WTC11 (cell line): ENCODE measurements around the gene TOP2A.

ENCODE experiments used
- ATF2 ChIP-seq: sonication (generic); formaldehyde crosslinking; IDR thresholded peaks from 2 replicates; pipeline ENCODE4 v1.8.1; 2022; ENCODE audit warnings: low read depth, missing genetic modification reagents, borderline replicate concordance
- CBFB ChIP-seq: sonication (generic); formaldehyde crosslinking; IDR thresholded peaks from 2 replicates; pipeline ENCODE4 v1.8.1; 2022; ENCODE audit warnings: mild to moderate bottlenecking, low read depth, missing genetic modification reagents
- CREB1 ChIP-seq: sonication (generic); formaldehyde crosslinking; IDR thresholded peaks from 2 replicates; pipeline ENCODE4 v1.8.0; 2023; ENCODE audit warnings: mild to moderate bottlenecking, missing genetic modification reagents
- ESRRA ChIP-seq: sonication (generic); formaldehyde crosslinking; IDR thresholded peaks from 2 replicates; pipeline ENCODE4 v1.8.1; 2022; ENCODE audit warnings: mild to moderate bottlenecking, missing genetic modification reagents, borderline replicate concordance
- IRF2 ChIP-seq: sonication (generic); formaldehyde crosslinking; IDR thresholded peaks from 2 replicates; pipeline ENCODE4 v1.8.0; 2022; ENCODE audit warnings: low read depth, missing genetic modification reagents, borderline replicate concordance
- NR2C2 ChIP-seq: sonication (generic); formaldehyde crosslinking; IDR thresholded peaks from 2 replicates; pipeline ENCODE4 v1.8.0; 2022; ENCODE audit warnings: mild to moderate bottlenecking, missing genetic modification reagents
- TEAD4 ChIP-seq: sonication (generic); formaldehyde crosslinking; IDR thresholded peaks from 2 replicates; pipeline ENCODE4 v1.8.0; 2022; ENCODE audit warnings: mild to moderate bottlenecking, missing genetic modification reagents
- TF ChIP-seq, protein P1 (sequence below): fragments of 200-600 bp; IDR thresholded peaks from 2 replicates; pipeline ENCODE4 v1.8.0; 2022; ENCODE audit warnings: antibody characterized with exemption
- TF ChIP-seq, protein P2 (sequence below): sonication (generic); formaldehyde crosslinking; IDR thresholded peaks from 2 replicates; pipeline ENCODE4 v1.8.0; 2022; ENCODE audit warnings: mild to moderate bottlenecking, missing genetic modification reagents
- TF ChIP-seq, protein P3 (sequence below): sonication (generic); formaldehyde crosslinking; IDR thresholded peaks from 2 replicates; pipeline ENCODE4 v1.8.0; 2022; ENCODE audit warnings: mild to moderate bottlenecking, missing genetic modification reagents
- TF ChIP-seq, protein P4 (sequence below): sonication (generic); formaldehyde crosslinking; IDR thresholded peaks from 2 replicates; pipeline ENCODE4 v1.8.0; 2022; ENCODE audit warnings: missing genetic modification reagents
- TF ChIP-seq, protein P5 (sequence below): sonication (generic); formaldehyde crosslinking; IDR thresholded peaks from 2 replicates; pipeline ENCODE4 v1.8.1; 2023; ENCODE audit warnings: mild to moderate bottlenecking, missing genetic modification reagents, borderline replicate concordance
- TF ChIP-seq, protein P6 (sequence below): sonication (generic); formaldehyde crosslinking; IDR thresholded peaks from 2 replicates; pipeline ENCODE4 v1.8.1; 2023; ENCODE audit warnings: mild to moderate bottlenecking, missing genetic modification reagents, moderate library complexity

DNA sequence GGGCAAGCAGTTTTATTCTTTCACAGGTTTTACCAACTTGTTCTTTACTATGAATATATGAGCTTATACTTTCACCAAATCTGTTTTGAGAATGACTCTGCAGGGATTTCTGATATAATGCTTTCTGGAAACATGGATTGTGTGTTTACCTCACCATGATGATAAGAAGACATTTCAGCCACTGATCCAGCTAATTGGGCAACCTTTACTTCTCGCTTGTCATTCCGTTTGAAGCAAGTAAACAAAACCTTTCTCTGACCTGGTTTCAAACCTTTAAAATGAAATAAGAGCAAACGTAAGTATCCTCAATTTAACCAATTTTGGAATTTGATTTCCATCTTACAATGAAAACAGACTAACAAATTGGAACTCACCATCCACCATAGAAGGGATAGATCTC, 13.7 kb downstream of the TOP2A start:
- no peak for TF ChIP-seq NR2C2
- TF ChIP-seq, protein P1, sequence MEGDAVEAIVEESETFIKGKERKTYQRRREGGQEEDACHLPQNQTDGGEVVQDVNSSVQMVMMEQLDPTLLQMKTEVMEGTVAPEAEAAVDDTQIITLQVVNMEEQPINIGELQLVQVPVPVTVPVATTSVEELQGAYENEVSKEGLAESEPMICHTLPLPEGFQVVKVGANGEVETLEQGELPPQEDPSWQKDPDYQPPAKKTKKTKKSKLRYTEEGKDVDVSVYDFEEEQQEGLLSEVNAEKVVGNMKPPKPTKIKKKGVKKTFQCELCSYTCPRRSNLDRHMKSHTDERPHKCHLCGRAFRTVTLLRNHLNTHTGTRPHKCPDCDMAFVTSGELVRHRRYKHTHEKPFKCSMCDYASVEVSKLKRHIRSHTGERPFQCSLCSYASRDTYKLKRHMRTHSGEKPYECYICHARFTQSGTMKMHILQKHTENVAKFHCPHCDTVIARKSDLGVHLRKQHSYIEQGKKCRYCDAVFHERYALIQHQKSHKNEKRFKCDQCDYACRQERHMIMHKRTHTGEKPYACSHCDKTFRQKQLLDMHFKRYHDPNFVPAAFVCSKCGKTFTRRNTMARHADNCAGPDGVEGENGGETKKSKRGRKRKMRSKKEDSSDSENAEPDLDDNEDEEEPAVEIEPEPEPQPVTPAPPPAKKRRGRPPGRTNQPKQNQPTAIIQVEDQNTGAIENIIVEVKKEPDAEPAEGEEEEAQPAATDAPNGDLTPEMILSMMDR: no peak
- TF ChIP-seq, protein P2, sequence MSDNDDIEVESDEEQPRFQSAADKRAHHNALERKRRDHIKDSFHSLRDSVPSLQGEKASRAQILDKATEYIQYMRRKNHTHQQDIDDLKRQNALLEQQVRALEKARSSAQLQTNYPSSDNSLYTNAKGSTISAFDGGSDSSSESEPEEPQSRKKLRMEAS: no peak
- TF ChIP-seq CREB1 (CRISPR knock-in tag): no peak
- TF ChIP-seq, protein P3, sequence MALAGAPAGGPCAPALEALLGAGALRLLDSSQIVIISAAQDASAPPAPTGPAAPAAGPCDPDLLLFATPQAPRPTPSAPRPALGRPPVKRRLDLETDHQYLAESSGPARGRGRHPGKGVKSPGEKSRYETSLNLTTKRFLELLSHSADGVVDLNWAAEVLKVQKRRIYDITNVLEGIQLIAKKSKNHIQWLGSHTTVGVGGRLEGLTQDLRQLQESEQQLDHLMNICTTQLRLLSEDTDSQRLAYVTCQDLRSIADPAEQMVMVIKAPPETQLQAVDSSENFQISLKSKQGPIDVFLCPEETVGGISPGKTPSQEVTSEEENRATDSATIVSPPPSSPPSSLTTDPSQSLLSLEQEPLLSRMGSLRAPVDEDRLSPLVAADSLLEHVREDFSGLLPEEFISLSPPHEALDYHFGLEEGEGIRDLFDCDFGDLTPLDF (CRISPR knock-in tag): no peak
- TF ChIP-seq, protein P4, sequence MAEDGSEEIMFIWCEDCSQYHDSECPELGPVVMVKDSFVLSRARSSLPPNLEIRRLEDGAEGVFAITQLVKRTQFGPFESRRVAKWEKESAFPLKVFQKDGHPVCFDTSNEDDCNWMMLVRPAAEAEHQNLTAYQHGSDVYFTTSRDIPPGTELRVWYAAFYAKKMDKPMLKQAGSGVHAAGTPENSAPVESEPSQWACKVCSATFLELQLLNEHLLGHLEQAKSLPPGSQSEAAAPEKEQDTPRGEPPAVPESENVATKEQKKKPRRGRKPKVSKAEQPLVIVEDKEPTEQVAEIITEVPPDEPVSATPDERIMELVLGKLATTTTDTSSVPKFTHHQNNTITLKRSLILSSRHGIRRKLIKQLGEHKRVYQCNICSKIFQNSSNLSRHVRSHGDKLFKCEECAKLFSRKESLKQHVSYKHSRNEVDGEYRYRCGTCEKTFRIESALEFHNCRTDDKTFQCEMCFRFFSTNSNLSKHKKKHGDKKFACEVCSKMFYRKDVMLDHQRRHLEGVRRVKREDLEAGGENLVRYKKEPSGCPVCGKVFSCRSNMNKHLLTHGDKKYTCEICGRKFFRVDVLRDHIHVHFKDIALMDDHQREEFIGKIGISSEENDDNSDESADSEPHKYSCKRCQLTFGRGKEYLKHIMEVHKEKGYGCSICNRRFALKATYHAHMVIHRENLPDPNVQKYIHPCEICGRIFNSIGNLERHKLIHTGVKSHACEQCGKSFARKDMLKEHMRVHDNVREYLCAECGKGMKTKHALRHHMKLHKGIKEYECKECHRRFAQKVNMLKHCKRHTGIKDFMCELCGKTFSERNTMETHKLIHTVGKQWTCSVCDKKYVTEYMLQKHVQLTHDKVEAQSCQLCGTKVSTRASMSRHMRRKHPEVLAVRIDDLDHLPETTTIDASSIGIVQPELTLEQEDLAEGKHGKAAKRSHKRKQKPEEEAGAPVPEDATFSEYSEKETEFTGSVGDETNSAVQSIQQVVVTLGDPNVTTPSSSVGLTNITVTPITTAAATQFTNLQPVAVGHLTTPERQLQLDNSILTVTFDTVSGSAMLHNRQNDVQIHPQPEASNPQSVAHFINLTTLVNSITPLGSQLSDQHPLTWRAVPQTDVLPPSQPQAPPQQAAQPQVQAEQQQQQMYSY (CRISPR knock-in tag): no peak
- no peak for TF ChIP-seq CBFB (CRISPR knock-in tag)
- TF ChIP-seq, protein P5, sequence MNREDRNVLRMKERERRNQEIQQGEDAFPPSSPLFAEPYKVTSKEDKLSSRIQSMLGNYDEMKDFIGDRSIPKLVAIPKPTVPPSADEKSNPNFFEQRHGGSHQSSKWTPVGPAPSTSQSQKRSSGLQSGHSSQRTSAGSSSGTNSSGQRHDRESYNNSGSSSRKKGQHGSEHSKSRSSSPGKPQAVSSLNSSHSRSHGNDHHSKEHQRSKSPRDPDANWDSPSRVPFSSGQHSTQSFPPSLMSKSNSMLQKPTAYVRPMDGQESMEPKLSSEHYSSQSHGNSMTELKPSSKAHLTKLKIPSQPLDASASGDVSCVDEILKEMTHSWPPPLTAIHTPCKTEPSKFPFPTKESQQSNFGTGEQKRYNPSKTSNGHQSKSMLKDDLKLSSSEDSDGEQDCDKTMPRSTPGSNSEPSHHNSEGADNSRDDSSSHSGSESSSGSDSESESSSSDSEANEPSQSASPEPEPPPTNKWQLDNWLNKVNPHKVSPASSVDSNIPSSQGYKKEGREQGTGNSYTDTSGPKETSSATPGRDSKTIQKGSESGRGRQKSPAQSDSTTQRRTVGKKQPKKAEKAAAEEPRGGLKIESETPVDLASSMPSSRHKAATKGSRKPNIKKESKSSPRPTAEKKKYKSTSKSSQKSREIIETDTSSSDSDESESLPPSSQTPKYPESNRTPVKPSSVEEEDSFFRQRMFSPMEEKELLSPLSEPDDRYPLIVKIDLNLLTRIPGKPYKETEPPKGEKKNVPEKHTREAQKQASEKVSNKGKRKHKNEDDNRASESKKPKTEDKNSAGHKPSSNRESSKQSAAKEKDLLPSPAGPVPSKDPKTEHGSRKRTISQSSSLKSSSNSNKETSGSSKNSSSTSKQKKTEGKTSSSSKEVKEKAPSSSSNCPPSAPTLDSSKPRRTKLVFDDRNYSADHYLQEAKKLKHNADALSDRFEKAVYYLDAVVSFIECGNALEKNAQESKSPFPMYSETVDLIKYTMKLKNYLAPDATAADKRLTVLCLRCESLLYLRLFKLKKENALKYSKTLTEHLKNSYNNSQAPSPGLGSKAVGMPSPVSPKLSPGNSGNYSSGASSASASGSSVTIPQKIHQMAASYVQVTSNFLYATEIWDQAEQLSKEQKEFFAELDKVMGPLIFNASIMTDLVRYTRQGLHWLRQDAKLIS (CRISPR knock-in tag): no peak
- TF ChIP-seq ATF2 (CRISPR knock-in tag): no peak
- no peak for TF ChIP-seq TEAD4
- TF ChIP-seq, protein P6, sequence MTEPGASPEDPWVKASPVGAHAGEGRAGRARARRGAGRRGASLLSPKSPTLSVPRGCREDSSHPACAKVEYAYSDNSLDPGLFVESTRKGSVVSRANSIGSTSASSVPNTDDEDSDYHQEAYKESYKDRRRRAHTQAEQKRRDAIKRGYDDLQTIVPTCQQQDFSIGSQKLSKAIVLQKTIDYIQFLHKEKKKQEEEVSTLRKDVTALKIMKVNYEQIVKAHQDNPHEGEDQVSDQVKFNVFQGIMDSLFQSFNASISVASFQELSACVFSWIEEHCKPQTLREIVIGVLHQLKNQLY (CRISPR knock-in tag): no peak
- TF ChIP-seq ESRRA (CRISPR knock-in tag): no peak
- TF ChIP-seq IRF2 (CRISPR knock-in tag): no peak
